Transverse colon (tissue), 3 donors: ENCODE measurements around the gene FA2H.

ENCODE experiments used
- POLR2A ChIP-seq: fragments of 450-650 bp; IDR thresholded peaks from one replicate; pipeline ENCODE4 v1.6.1; 2016; ENCODE audit warnings: antibody characterized with exemption, mild to moderate bottlenecking, moderate library complexity
- TF ChIP-seq, protein P1 (sequence below), 5 experiments: fragments of 200-600 bp in 3 of 5; fragments of 450-650 bp in 2 of 5; sonication (generic) in 3 of 5; IDR thresholded peaks; 1 replicate in 2 of 5; 2 replicates in 3 of 5; pipeline ENCODE4 v1.5.1; 2016 to 2017; ENCODE audit warnings: antibody characterized with exemption in 5 of 5, inconsistent platforms in 3 of 5, mild to moderate bottlenecking in 2 of 5, moderate library complexity in 1 of 5

DNA sequence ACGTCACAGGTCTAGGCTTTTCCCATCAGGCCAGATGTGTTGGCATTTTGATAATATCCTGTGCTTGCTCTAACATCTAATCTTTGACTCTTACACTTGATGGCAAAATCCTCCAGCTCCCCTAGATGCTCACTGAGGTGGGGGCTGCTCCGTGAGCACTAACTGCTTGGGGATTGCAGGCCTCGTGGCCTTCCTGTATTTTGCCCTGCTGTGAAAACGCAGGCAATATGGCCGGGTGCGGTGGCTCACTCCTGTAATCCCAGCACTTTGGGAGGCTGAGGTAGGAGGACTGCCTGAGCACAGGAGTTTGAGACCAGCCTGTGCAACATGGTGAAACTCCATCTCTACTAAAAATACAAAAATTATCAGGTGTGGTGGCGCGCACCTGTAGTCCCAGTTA, 64.2 kb downstream of the FA2H start:
- TF ChIP-seq, protein P1, sequence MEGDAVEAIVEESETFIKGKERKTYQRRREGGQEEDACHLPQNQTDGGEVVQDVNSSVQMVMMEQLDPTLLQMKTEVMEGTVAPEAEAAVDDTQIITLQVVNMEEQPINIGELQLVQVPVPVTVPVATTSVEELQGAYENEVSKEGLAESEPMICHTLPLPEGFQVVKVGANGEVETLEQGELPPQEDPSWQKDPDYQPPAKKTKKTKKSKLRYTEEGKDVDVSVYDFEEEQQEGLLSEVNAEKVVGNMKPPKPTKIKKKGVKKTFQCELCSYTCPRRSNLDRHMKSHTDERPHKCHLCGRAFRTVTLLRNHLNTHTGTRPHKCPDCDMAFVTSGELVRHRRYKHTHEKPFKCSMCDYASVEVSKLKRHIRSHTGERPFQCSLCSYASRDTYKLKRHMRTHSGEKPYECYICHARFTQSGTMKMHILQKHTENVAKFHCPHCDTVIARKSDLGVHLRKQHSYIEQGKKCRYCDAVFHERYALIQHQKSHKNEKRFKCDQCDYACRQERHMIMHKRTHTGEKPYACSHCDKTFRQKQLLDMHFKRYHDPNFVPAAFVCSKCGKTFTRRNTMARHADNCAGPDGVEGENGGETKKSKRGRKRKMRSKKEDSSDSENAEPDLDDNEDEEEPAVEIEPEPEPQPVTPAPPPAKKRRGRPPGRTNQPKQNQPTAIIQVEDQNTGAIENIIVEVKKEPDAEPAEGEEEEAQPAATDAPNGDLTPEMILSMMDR (IDR thresholded peaks at IDR 0.05) = no peak
- TF ChIP-seq POLR2A = no peak
